SHP77 treated with DMSO at 0.1 percent for 48 hours (cell line): Measurements from ENCODE around the gene CEP295NL.
"Not testable (repeated sequence)": the region's sequence is repeated elsewhere in the genome, so short reads cannot be mapped to it uniquely, and the experiment has no call there.

Experiments used
- DNase-seq: peaks from one replicate; lab custom pipeline; 2025; lab: John Stamatoyannopoulos, UW

CEP295NL gene

GRCh38 chr17:78886954-78887353 is 16.0 kb downstream of the CEP295NL start:
- no peak for DNase-seq

GRCh38 chr17:78885956-78886355 is 17.0 kb downstream of the CEP295NL start:
- no peak for DNase-seq

DNA sequence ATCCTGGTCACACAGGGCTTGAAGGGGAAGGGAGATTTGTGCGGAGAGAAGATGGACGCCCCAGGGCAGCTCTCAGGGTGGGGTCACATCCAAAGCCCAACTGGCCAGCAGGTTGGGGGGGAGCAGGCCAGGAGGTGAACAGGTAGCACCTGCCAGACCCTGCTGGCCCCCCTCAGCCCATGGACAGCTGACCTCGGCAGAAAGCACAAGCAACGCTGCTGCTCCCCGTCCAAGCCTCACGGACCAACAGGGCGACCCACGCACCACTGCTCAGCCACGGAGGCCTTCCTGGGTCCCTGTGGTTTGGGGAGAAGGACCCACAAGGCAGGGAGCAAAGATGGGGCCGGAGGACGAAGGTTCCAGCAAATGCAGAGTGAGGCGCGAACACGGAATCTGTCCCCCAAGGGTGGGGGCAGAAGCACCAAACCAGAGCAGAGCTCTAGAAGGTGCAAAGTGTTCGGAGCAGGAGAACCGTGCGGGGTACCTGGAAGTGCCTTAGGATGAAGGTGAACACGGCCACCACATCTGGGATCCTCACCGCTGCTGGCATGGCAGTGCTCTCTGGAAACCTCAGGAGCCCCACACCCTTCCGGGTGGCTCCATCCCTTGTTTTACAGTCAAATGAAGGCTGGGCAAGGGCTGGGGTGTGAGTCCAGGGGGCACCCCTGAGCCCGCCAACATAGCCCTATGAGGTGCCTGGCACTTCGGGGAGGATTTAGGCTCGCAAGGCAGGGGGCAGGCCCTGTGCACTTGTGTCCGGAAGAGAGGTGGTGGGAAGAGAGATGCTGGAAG is 17.9 kb downstream of the CEP295NL start:
- no peak for DNase-seq

- no peak for DNase-seq
Measured at GRCh38 chr17:78884148-78884825, 18.7 kb downstream of the CEP295NL start.

- peak; percentile 84 for DNase-seq
Measured at GRCh38 chr17:78883533-78884131, 19.4 kb downstream of the CEP295NL start.

GRCh38 chr17:78883089-78883532 is 19.9 kb downstream of the CEP295NL start:
- peak; percentile 77 for DNase-seq

GRCh38 chr17:78882540-78883088 is 20.4 kb downstream of the CEP295NL start:
- DNase-seq, result no peak

DNA sequence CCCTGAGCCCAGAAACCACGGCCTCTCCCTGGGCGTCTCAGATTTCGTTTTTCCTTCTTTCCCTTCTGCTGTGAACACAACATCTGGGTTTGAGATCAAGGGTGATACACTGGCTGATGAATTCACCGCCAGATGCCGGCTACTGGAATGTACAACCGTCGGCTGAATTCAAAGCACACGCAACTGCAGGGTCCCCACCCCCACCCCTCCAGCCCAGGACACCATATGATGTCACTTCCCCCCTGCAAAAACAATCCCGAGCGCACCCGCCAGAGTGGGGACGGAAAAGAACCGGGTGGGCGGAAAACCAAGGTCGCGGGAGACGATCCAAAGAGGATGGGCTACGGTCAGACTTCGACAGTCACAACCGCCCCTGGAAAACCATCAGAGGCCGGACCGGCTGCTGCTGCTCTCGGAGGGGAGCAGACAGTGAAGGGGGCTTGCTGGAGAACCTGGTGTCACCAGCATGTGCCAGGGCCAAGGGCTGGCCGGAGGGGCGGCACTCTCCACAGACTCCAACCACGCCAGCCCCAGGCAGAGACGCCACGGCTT is 23.3 kb downstream of the CEP295NL start:
- DNase-seq, result no peak

DNA sequence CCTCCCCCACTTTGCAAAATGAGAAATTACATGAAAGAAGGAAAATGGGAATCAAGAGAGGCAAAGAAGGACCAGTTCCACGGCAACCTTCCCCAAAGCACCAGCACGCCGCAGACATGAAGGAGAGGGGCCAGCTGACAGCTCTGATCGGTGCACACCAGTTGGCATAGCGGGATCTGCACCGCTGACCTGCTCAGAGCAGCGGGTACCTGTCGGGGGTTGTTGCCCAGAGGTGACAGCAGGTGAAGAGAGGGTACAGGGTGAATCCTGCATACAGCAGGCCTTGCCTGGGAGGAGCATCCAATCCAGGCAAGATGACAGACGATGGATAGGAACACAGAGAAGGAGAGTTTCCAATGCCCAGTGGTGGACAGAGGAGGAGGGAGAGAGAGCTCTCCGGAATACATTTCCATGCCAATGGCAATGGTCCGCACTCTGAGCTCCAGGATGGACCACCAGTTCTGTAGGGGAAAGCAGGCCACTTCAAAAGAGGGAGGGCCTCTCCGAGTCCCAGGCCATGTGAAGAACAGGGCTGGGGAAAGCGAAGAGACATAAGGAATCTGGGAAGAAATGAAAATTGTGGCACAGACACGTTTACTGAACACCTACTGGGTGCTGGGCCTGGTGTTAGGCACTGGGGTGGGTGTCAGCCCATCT is 24.0 kb downstream of the CEP295NL start:
- no peak for DNase-seq

GRCh38 chr17:78878261-78878660 is 24.7 kb downstream of the CEP295NL start:
- DNase-seq, result no peak

GRCh38 chr17:78876954-78877517 is 26.0 kb downstream of the CEP295NL start:
- DNase-seq, result not testable (repeated sequence)

- no peak for DNase-seq
Measured at GRCh38 chr17:78876094-78876597, 26.9 kb downstream of the CEP295NL start.

- DNase-seq, result no peak
Measured at GRCh38 chr17:78875363-78876093, 27.5 kb downstream of the CEP295NL start.

DNA sequence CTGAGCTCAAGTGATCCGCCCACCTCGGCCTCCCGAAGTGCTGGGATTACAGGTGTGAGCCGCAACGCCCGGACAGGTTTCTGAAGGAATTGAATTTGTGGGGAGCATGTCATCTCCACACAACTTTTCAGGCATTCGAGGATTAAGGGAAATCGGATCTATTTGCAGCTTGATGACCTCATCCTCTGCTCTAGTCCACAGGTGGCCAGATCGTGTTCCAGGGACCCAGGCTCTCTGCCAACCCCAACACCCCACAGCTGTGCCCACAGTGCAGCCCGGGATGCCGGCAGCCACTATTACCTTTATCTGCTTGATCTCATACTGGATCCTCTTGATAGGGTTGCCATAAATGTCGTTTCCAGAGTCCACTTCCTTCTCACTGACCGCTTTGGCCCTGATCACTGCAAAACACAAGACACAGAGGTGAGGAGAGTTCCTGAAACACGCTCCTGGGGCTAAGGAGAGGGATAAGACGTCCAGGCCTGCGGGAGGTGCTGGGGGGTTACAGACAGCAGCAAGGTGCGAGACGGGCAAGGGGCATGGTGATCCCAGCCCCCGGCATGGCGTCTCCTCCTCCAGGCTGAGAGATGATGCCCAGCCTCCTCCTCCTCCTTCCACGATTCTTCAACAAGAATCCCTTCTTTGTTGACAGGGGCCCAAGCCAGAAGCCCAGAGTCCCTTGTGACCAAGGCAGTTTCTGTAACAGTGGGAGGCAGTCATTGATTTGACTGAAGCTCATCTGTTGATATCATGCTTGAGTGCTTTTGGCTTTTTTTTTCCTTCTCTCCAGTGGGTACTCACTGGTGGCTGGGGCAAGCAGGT is 29.3 kb downstream of the CEP295NL start:
- peak; percentile 67 for DNase-seq

- no peak for DNase-seq
Measured at GRCh38 chr17:78872486-78872885, 30.5 kb downstream of the CEP295NL start.

DNA sequence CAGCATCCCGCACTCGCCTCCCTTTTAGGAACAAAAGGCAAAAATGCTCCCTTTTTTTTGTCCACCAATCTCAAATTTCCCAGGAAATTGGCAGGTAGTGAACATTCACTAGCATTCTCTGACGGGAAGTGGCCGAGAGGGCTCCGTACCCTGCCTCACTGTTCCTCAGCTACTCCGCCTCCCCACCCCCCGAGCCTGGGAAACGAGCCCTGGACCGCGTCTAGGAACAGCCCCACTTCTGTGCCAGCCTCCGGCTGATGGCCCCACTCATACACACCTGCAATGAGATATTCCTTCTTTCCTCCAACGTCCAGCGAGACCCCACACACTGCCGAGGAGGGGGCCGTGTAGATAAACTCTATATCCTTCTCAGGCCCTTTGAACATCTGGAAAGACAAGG is 32.4 kb downstream of the CEP295NL start:
- no peak for DNase-seq

DNA sequence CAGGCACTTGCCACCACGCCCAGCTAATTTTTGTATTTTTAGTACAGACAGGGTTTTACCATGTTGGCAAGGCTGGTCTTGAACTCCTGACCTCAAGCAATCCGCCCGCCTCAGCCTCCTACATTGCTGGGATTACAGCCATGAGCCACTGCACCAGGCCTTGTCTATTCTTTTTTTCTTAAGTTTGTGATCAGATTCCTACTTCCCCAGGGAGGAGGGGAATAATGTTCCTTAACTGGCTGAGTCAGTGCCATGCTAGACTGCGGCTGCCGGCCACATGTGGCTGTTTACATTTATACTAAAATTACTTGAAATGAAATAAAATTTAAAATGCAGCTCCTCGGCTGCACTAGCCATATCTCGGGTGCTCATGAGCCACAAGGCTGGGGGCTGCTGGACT is 34.6 kb downstream of the CEP295NL start:
- DNase-seq, result no peak

GRCh38 chr17:78867046-78867445 is 36.0 kb downstream of the CEP295NL start:
- DNase-seq, result not testable (repeated sequence)

DNA sequence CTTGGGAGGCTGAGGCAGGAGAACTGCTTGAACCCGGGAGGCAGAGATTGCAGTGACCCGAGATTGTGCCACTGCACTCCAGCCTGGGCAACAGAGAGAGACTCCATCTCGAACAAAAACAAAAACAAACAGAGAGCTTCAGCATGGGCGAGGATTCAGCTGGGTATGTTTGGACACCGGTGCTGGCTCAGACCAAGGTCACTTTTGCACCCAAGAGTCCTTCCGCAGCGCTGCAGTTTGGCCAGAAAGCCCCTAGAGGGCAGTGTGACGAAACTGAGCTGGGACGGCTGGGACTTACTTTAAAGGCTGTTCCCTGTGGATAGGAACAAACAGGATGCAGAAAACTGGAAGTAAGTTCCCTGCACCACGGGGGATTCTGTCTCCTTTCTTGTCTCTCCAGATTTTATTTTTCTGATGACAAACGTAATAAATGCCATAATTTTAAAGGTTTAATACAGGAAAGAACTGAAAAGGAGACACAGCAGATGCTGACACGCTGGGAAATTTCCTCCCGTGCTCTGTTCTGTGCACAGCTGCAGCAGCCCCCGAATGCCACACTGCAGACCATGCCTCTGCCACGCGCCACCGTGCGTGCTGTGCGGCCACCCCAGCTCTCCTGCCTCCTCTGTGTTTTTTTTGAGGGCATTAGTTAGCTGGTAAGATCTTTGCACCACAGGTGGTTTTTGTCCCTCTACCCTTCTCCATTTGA is 37.2 kb downstream of the CEP295NL start:
- DNase-seq, result peak; percentile 68
